NB4 (cell line): ENCODE results near the gene NTN4.
"Not testable (repeated sequence)": the region's sequence is repeated elsewhere in the genome, so short reads cannot be mapped to it uniquely, and the experiment has no call there.

Source experiments
- DNase-seq: peaks from one replicate; pipeline ENCODE4 v3.0.0; 2010; ENCODE audit warnings: low read depth
- H3K4me3 ChIP-seq: one replicate; pipeline ENCODE4 v1.5.1; 2011; ENCODE audit warnings: mild to moderate bottlenecking, low read depth, low read length, moderate library complexity
- CTCF ChIP-seq: IDR thresholded peaks from one replicate; pipeline ENCODE4 v1.5.1; 2012; ENCODE audit warnings: low read depth, low read length
- MAX ChIP-seq: IDR thresholded peaks from 2 replicates; pipeline ENCODE4 v1.6.1; 2011; ENCODE audit warnings: low read depth, low read length
- MYC ChIP-seq: IDR thresholded peaks from 2 replicates; pipeline ENCODE4 v1.6.1; 2011; ENCODE audit warnings: low read depth, low read length
- POLR2A ChIP-seq: IDR thresholded peaks from 2 replicates; pipeline ENCODE4 v1.6.1; 2011; ENCODE audit warnings: mild to moderate bottlenecking; ENCODE audit not compliant: insufficient read length; ENCODE audit errors: extremely low read depth

The NTN4 gene

GRCh38 chr12:95681210-95681765 lies 109.3 kb downstream of the NTN4 start:
- TF ChIP-seq MYC: no peak
- TF ChIP-seq MAX: no peak
- no peak for TF ChIP-seq CTCF
- TF ChIP-seq POLR2A: no peak
- DNase-seq: no peak
- H3K4me3 ChIP-seq: no peak overlapping the region

- DNase-seq: no peak
- H3K4me3 ChIP-seq: no peak overlapping the region
- TF ChIP-seq MYC: no peak
- no peak for TF ChIP-seq CTCF
- no peak for TF ChIP-seq POLR2A
These were observed 111.9 kb downstream of the NTN4 start for GRCh38 chr12:95678684-95679083.

- H3K4me3 ChIP-seq, DNase-seq: not testable (repeated sequence)
These were observed 112.8 kb downstream of the NTN4 start for GRCh38 chr12:95677782-95678181.

- no peak overlapping the region for H3K4me3 ChIP-seq
- DNase-seq: no peak
- TF ChIP-seq CTCF (no peak), MAX (no peak), POLR2A (no peak), MYC (no peak)
These were observed 115.9 kb downstream of the NTN4 start for GRCh38 chr12:95674631-95675030.

GRCh38 chr12:95674163-95674562 lies 116.4 kb downstream of the NTN4 start:
- H3K4me3 ChIP-seq: no peak overlapping the region
- DNase-seq: no peak
- TF ChIP-seq MAX (no peak), CTCF (no peak), MYC (no peak), POLR2A (no peak)

GRCh38 chr12:95673576-95673975 lies 117.0 kb downstream of the NTN4 start:
- DNase-seq: no peak
- TF ChIP-seq POLR2A (no peak), CTCF (no peak), MAX (no peak)
- no peak overlapping the region for H3K4me3 ChIP-seq
